ENCODE measurements around the gene ACSS2.

Gene ACSS2, protein sequence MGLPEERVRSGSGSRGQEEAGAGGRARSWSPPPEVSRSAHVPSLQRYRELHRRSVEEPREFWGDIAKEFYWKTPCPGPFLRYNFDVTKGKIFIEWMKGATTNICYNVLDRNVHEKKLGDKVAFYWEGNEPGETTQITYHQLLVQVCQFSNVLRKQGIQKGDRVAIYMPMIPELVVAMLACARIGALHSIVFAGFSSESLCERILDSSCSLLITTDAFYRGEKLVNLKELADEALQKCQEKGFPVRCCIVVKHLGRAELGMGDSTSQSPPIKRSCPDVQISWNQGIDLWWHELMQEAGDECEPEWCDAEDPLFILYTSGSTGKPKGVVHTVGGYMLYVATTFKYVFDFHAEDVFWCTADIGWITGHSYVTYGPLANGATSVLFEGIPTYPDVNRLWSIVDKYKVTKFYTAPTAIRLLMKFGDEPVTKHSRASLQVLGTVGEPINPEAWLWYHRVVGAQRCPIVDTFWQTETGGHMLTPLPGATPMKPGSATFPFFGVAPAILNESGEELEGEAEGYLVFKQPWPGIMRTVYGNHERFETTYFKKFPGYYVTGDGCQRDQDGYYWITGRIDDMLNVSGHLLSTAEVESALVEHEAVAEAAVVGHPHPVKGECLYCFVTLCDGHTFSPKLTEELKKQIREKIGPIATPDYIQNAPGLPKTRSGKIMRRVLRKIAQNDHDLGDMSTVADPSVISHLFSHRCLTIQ

DNA sequence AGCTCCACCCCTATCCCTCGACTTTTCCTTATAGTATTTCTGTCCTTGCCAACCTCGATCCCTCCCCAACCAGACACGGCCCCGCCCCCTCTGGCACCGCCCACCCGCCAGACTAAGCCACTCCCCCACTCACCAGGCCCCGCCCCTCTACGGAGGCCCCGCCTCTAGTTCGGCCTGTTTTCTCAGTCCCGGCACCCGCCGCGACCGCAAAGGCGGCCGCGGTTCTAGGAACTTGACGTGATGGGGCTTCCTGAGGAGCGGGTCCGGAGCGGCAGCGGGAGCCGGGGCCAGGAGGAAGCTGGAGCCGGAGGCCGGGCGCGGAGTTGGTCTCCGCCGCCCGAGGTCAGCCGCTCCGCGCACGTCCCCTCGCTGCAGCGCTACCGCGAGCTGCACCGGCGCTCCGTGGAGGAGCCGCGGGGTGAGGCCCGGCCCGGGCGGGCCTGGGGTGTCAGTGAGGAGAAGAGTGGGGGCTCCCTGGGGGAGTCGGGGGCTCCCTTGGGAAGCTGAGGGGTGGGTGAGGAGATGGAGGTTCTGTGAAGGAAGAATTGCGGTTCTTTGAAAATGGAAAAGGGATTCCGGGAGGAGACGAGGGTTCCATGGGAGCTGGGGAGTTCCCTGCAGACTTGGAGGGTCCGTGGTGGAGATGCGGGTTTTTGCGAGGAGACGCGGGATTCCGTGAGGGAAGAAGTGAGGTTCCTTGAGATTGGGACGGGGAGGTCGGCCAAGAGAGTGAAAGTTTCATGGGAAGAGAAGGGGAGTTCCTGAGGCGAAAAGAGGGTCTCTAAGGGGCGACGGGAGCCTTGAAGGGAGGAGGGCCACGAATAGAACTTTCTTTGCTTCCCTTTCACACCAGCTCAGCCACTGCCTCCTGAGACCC, at the start of gene ACSS2:
Gene ACSS2, plus strand, starts transcription at position 207 of the 877 bp plus-strand sequence. Its CDS starts 34 bp downstream, at position 241.
- DNase-seq, result no peak

DNA sequence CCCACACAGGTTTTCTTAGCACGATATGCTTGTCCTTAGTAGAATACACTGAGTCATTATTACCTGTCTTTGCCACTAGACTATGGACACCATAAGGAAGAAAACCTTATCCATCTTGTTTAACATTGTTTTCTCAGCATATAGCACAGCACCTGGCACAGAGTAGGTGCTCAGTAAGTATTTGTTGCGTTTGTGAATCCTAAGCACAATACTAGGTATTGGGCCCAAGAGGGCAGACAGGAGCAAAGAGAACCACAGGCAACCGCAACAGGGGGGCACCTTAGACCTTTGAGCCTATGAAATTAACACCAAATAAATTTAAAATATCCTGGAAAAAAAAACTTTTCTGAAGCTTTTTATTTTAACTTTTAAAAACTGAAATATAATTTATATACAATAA, 47.2 kb upstream of the ACSS2 start:
- DNase-seq, result no peak

DNA sequence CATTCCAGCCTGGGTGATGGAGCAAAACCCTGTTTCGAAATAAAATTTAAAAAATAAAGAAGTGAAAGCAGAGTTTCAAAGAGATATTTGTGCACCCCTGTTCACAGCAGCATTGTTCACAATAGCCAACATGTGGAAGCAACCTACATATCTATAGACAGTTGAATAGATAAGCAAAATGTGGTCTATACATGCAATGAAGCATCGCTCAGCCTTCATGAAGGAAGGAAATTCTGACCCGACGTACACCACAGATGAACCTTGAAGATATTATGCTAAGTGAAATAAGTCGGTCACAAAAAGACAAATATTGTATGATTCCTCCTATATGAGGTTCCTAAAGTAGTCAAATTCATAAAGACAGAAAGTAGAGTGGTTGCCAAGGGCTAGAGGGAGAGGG, 44.5 kb upstream of the ACSS2 start:
- no peak for DNase-seq

DNA sequence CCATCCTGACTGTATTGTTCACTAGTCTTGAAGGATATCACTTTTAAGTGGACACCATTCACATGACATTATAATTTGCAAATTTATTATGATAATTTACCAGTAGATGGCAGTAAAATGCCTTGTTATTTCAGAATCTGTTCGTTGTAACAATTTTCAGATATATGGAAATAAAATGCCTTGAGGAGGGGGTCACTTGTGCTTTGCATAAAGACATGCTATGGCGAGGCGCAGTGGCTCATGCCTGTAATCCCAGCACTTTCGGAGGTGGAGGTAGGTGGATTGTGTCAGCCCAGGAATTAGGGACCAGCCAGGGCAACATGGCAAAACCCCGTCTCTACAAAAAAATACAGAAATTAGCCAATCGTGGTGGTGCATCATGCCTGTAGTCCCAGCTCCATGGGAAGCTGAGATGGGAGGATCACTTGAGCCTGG, 41.9 kb upstream of the ACSS2 start:
- DNase-seq, result no peak

DNA sequence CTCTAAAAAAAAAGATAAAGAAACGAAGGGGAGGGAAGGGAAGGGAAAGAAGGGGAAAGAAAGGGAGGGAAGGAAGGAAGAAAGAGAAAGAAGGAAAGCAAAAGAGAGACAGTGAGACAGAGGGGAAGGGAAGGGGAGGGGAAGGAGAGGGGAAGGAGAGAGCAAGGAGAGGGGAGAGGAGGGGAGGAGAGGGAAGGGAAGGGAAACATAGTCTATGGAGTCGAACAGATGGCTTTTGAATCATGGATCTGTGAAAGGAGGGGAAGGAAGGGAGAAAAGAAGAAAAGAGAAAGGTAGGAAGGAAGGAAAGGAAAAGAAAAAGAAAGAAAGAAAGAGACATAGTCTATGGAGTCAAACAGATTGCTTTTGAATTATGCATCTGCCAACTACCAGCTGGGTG, 34.3 kb upstream of the ACSS2 start:
- no peak for DNase-seq

DNA sequence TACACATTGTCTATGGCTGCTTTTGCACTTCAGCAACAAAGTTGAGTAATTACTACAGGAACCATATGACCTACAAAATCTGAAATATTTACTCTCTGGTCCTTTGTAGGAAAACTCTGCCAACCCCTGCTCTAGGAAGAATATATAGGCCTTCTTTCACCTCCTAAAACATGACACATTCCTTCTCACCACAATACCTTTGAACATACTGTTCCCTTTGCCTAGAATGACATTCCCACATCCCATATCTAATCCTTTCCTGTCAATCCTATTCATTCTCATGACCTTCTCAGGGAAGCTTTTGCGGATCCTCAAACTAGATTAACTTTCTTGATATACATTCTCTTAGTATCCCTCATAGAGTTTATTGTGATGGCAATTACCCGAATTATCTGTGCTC, 33.0 kb upstream of the ACSS2 start:
- no peak for DNase-seq

DNA sequence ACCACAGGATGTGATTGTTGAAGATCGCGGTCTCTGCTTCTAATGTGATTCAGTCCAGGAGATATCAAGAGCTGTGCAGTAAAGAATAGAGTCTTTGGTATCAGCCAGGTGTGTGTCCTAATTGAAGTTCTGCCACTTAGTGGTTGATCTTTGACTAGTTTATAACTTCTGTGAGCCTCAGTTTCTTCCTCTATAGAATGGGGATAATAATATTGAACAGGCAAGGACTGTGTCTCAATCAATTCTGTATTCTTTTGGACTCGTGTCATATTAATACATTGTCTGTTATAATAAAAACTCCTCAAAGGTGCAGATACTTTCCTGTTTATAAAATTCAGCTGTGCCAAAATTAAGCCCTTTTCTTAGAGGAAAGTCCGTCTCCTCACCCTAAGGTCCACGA, 27.8 kb upstream of the ACSS2 start:
- DNase-seq, result no peak

DNA sequence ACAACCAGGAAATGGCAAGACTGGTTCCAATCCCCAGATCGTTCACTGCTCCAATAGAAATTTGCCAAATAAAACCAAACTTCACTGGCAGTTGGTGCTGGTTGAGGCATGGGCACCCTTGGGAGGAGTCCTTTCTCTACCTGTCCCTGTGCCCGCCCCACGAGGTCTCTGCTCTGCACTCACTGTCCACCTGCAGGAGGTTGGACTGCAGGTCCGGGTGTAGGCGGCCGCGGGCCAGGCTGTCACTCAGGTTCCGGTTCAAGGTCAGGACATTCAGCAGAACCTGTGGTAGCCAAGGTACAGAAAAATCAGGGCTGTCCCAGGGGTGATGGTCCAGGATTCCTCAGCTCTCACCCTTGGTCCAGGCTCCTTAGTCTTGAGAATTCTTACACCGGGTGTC, 26.6 kb upstream of the ACSS2 start:
- DNase-seq, result no peak

DNA sequence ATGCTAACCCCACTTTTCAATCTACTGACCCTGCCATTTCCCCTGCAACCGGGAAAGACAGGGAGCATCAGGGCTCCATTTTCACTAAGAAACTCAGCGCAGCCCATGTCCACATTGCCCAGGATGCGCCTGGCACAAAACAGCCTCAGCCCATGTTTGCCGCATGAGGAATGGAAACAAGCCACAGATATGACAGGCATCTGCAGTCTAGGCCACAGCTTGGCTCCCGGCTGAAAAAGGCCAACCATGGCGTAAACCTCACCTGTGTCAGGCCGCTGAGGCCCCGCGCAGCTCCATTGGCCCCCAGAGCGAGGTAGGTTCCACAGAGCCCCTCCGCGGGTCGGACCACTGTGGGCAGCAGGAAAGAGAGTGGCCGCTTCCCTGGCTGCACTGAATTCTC, 25.4 kb upstream of the ACSS2 start:
- DNase-seq, result no peak

DNA sequence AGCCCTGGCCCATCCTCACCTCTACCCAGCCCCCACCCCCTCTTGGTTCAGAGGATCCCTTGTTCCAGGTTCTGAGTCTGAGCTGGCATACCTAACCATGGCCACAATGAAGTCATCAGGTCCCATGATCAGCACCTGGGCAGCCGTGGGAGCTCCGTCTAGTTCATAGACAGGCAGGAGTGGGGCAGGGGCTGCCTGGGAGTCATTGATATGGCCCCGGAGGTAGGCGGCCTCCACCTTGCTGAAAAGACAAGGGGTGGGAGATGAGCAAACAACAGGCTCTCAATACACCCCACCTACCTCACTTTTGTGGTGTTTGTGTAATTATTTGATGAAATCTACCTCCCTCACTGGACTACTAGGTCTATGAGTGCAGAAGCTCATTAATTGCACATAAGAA, 24.1 kb upstream of the ACSS2 start:
- DNase-seq, result no peak

DNA sequence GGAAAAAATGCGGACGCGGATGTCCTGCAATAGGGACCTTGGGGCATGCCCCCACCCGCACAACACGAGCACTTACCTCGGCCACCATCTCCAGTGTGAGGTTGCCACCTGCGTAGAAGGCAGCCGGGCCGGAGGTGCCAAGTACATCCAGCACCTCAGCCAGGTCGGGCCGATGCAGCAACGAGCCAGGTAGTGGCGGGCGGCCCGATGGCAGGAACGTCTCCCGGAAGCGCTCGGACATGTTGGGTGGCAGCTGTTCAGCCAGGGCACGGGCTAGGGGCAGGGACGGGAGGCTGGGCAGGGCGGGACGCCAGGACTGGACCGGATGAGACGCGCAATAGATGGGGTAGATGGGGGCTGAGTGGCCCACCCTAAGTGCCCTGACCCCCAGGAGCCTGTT, 17.0 kb upstream of the ACSS2 start:
- DNase-seq, result no peak

DNA sequence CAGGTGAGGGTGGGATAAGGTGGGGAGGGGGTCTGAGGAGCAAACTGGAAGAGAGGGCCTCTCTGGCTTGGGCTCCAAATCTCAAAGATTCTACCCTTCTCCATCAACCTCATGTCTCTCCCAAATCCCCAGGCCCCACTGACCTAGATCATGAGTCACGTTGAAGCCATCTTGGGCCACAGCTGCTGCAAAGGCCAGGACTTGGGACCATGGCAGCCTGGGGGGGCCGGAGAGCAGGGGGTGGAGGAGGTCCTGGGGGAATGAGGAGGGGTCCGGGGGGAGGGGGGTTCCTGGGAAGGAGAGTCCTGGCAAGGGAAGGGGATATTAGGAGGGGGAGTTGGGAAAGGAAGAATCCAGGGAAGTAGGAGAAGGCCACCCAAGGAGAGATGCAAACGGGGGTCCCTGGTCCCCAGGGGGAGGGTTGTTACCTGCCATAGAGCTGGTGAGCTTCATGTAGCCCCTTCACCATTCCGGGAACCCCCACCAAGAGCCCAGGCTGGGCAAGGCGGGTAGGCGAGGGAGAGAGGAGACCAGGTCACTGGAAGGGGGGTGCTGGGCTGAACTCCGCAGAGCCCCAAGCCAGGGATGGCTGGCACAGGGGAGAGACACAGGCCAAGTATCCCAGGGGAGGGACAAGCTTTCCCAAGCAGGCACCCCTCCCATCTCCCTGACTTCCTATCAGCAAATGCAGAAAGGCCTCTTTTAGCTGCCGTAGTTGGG, 16.4 kb upstream of the ACSS2 start:
- no peak for DNase-seq

DNA sequence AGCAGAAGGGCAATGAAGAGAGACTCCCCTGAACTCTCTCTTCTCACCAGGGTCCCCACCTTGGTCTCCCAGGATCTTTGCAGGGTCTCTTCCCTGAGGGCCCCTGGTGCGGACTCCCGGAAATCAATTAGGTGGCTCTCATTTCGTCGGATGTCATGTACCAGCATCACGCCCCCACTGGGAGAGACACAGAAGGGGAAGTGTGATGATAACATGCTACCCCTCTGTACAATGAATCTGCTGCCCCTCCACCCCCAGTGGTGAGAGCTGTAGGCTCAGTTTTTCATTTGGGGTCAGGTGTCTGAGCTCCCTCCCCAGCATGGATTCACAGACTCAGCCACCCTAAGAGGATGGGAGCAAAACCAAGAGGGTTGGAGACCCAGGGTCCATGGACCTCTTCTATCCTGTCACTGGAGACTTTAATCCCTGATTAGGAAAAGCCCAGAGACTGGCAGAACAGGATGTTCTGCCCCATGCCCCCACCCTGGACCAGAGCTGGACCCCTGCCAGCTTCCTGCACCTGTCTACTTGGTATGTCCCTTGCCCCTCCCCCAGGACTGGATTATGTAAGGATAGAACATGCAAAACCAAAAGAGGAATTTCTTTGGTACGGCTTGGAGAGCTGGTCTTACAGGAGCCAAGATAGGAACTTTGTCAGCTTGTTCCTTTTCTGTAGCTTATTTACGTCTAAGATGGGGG, 14.9 kb upstream of the ACSS2 start:
- DNase-seq, result no peak

DNA sequence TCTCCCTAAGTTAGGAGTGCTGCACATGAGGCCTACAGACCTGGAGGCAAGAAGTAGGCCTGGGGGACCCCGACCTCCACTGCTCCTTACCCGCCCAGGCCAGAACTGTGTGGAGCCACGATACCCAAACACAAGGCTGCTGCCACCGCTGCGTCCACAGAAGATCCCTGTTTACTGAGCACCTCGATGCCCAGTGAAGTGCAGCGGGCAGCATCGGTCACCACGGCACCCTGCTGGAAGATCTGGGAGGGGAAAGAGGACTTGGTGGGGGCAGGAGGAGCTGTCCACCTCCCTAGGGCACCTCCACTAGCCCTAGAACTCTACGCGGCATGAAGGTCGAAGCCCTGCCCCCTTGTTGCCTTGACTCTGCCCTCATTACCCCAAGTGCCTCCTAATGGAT, 13.7 kb upstream of the ACSS2 start:
- DNase-seq, result no peak

DNA sequence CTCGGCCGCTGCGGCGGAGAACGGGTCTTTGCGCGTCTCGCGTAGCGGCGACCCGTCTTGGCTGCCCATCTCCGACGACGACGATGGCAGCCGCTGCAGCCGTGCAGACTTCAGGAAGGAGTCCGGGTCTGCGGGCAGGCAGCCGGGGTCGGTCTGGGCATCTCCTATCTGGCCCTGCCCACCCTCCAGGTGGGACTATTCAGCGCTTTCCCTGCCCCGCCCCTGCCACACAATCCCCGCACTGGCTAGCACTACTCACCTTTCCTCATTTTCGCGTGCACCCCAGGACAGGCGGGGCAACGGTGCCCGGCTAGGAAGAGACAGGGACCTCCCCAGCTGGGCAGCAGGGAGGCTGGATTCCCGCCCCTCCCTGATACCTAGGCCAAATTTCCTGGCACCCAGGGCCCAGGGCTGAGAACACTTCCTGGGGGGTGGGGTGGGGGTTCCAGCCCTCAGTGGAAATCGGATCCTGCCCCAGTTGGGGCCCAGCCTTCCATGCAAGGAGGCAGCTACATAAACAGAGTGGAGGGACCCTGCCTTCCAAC, 12.9 kb upstream of the ACSS2 start:
- no peak for DNase-seq

DNA sequence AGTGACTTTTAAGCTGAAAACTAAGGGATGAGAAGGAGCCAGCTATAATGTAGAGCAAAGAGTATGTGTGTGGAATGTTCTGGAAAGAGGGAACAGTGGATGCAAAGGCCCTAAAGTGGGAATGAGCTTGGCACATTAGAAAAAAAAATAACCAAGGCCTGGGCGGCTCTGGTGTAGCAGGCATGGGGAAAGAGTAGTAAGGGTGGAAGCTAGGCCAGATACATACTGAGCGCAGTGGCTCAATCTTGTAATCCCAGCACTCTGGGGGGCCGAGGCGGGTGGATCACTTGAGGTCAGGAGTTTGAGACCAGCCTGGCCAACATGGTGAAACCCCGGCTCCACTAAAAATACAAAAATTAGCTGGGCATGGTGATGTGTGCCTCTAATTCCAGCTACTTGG, 12.2 kb upstream of the ACSS2 start:
- DNase-seq, result no peak

DNA sequence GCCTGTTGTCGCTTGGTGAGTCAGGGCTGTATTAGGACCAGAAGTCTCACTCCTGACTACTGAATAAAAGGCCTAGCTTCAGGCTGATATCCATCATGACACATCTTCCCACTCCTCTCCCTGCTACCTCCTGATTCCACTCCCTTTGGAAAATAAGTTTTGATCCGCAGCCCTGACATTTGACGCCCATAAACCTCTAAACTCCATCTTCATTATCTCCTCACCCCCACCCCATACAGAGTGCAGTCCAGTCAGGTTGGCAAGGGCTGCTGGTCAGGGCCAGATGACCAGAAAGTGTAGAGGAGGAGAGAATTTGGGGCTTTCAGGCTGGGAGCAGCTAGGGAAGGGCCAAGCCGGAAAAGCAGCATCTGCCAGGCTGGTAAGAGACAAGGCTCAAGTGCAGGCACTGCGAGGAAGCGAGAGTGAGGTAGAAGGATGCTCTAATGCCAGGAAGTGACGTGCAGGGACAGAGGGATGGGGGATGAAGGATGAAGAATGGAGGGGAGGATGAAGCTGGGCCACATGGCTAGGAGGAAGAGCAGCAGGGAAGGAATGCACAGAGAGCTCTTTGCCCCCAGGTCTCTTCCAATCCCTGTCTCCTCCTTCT, 5.0 kb upstream of the ACSS2 start:
- no peak for DNase-seq

DNA sequence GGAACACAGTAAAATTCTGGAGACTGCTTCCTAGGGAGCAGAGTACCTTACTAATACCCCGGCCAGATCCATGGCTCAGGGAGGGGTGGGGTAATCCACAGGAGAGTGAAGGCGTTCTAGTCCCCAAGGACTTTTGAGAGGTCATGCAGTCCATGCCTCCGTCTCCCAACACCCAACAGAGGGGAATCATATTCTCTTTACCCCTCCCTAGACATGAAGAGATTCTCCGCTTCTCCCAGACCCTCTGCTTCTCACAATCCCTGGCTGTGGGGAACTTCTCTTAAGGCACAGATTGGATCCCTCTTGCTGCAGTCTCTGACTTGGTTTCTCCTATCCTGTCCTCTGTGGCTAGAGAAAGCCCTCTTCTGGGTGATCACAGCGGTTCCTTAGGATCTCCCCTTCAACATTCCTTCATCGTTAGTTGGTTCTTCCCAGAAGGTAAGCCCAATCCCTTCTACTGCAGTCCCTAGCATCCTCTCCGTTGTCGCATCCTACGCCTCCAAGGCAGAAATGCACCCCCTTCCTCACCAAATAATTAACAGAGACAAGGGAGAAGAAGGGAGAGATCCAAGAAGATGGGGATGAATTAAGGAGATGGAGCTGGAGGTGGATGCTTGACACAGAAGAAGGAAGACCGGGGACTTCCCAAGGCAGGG, 4.3 kb upstream of the ACSS2 start:
- no peak for DNase-seq

DNA sequence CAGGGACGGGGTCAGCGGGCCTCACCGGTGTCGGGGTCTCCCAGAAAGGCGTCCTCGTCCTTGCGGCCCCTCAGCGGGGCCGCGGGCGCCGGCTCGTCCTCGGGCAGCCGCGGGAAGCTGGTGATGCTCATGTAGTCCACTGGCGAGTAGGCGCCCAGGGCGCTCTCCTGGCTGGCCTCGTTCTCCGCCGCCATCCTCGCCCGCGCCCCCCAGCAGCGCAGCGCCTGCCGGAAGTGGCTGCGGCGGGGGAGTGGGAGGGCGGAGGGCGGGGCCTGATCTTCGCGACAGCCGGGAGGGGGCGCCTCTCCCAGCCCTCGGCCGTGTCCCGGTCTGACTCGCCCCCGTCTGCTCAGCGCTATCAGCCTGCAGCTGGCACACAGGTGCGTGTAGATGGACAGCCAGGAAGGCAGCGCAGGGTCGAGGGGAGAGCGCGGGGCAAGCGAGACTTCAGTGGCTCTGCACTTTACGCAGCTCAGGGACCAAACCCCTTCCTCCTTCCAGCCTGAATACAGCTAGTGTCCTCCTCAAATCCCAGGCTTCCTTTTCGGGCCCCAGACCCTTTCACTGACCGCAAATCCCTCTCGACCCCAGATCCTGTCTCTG, 3.7 kb upstream of the ACSS2 start, which contains the start of gene GGT7:
Gene GGT7, minus strand, starts transcription at position 235 of the 603 bp plus-strand sequence. Its CDS starts 41 bp downstream, at position 194.
- DNase-seq, result peak; percentile 72

DNA sequence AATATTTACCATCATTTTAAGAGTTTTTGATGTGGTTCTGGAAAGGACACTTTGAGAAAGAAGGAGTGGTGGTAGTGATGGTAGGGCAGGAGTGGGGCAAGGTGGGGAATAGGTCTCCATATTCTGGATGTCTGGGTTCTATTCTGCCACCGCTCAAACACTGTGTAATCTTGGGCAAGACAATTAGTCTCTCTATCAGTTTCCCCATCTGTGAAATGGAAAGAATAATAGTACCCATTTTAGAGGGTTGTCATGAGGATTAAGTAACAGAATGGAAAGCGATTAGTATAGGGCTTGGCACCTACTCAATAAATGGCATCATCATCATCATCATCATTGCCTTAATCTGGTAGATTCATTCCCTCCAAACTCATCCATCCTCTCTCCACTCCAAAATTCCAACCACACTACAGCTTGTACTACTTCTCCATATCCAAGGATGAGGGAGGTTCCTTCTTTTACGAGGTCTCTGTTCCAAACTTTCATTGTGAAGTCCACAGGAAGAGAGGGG, 2.8 kb upstream of the ACSS2 start:
- DNase-seq, result no peak
